ENCODE measurements around the gene GRB10. TPM values are rescaled to one million over a fixed set of nuclear protein-coding genes. Genes with fewer than 3 reads are reported as not detected.
A peak's percentile ranks its signal among the peaks of the same experiment; 100 is the strongest.

GRB10 gene
- total and polyA plus RNA-seq, 11 donors: 14.7 to 38.2 (median 28.0) TPM

GRCh38 chr7:50803359-50804337, 21.0 kb upstream of the GRB10 start:
- WGBS, 4 donors: 80 to 85% (median 82%) methylated on average over 5 of the region's 5 CpGs
- Histone ChIP-seq H3K27me3 (no peaks in the 10 kb centered on the region), H3K4me3 (no peak overlapping the region), H3K9me3 (no peaks in the 10 kb centered on the region), H3K36me3 (no peaks in the 10 kb centered on the region), H3K4me1 (peaks cover 0 to 10% (median 0%) of the 10 kb centered on the region in 12 donors), H3K27ac (no peak overlapping the region)
- intact Hi-C loops (cut with DNase I): no loop called here
- DNase-seq (no peak), ATAC-seq (no peak)
- TF ChIP-seq, protein P1, sequence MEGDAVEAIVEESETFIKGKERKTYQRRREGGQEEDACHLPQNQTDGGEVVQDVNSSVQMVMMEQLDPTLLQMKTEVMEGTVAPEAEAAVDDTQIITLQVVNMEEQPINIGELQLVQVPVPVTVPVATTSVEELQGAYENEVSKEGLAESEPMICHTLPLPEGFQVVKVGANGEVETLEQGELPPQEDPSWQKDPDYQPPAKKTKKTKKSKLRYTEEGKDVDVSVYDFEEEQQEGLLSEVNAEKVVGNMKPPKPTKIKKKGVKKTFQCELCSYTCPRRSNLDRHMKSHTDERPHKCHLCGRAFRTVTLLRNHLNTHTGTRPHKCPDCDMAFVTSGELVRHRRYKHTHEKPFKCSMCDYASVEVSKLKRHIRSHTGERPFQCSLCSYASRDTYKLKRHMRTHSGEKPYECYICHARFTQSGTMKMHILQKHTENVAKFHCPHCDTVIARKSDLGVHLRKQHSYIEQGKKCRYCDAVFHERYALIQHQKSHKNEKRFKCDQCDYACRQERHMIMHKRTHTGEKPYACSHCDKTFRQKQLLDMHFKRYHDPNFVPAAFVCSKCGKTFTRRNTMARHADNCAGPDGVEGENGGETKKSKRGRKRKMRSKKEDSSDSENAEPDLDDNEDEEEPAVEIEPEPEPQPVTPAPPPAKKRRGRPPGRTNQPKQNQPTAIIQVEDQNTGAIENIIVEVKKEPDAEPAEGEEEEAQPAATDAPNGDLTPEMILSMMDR (IDR thresholded peaks at IDR 0.05): no peak
- TF ChIP-seq POLR2A (IDR thresholded peaks at IDR 0.05): no peak

DNA sequence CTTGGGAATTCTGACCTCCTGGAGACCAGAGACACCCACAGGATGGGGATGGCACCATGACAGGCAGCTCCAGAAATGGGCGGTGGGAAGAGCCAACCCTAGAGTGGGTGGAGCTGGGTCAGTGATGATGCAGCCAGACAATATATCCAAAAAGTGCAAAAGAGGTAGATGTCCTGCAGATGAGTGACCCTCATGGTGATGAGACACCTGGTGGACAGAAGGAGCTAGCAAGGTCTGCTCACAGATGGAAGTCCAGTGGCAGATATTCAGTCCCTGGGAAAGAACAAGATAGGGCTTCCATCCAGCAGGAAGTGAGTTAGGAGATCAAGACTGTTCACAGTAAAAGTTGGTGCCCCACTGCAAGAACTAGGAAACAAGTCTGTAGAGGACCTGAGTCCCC, 19.2 kb upstream of the GRB10 start:
- no peak overlapping the region for H3K27ac ChIP-seq
- H3K4me1 ChIP-seq: peaks cover 0 to 10% (median 0%) of the 10 kb centered on the region in 12 donors
- no peaks in the 10 kb centered on the region for H3K36me3 ChIP-seq
- ATAC-seq: no peak
- intact Hi-C loops (cut with DNase I): no loop called here
- TF ChIP-seq, protein P1 (IDR thresholded peaks at IDR 0.05): peak in 1 of 12 donors; percentile 5
- no peak for TF ChIP-seq POLR2A (IDR thresholded peaks at IDR 0.05)
- no peak overlapping the region for H3K4me3 ChIP-seq
- DNase-seq: no peak
- 83 to 96% (median 91%) methylated on average over 1 of the region's 1 CpG for WGBS, 4 donors
- no peaks in the 10 kb centered on the region for H3K9me3 ChIP-seq
- H3K27me3 ChIP-seq: no peaks in the 10 kb centered on the region

GRCh38 chr7:50799873-50800272, 17.2 kb upstream of the GRB10 start:
- 69 to 80% (median 74%) methylated on average over 8 of the region's 8 CpGs for WGBS, 4 donors
- Histone ChIP-seq H3K4me1 (peaks cover 0 to 10% (median 0%) of the 10 kb centered on the region in 12 donors), H3K9me3 (no peaks in the 10 kb centered on the region), H3K36me3 (no peaks in the 10 kb centered on the region), H3K27ac (no peak overlapping the region), H3K4me3 (no peak overlapping the region), H3K27me3 (no peaks in the 10 kb centered on the region)
- intact Hi-C loops (cut with DNase I): loop anchor here in 2 of 10 donors (10.0 kb wide), 2 partner anchors 265 to 345 kb away; no protein-coding TSS in a partner anchor
- DNase-seq (no peak), ATAC-seq (peak in 3 of 4 donors; percentile 21 to 57 (median 40))
- no peak for TF ChIP-seq POLR2A (IDR thresholded peaks at IDR 0.05)
- TF ChIP-seq, protein P1 (IDR thresholded peaks at IDR 0.05): no peak

DNA sequence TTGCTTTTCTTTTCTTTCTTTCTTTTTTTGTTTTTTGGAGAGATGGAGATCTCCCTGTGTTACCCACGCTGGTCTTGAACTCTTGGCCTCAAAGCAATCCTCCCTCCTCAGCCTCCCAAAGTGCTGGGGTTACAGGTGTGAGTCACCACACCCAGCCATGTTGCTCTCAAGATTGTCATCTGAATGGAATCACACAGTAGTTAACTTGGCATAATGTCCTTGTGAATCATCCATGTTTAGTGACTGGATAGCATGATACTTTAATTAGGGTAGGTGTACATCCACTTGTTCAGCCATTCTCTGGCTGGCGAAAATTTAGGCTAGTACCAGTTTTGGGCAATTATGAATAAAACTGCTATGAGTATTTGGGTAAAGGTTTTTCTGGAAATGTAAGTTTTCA, 15.4 kb upstream of the GRB10 start:
- TF ChIP-seq, protein P1 (IDR thresholded peaks at IDR 0.05): no peak
- TF ChIP-seq POLR2A (IDR thresholded peaks at IDR 0.05): no peak
- intact Hi-C loops (cut with DNase I): loop anchor here in 2 of 10 donors (10.0 kb wide), 2 partner anchors 267 to 347 kb away; no protein-coding TSS in a partner anchor
- no peak for DNase-seq
- H3K27me3 ChIP-seq: no peaks in the 10 kb centered on the region
- no peaks in the 10 kb centered on the region for H3K9me3 ChIP-seq
- H3K27ac ChIP-seq: no peak overlapping the region
- no peak overlapping the region for H3K4me3 ChIP-seq
- peaks cover 0 to 10% (median 5%) of the 10 kb centered on the region in 12 donors for H3K4me1 ChIP-seq
- no peaks in the 10 kb centered on the region for H3K36me3 ChIP-seq
- WGBS, 4 donors: 86 to 96% (median 93%) methylated on average over 2 of the region's 2 CpGs
- no peak for ATAC-seq
